Activated CD8-positive, alpha-beta memory T cell treated with anti-CD3 and anti-CD28 coated beads for 4 hours (primary cell): ENCODE data around the gene NDUFS8.
A peak's percentile ranks its signal among the peaks of the same experiment; 100 is the strongest.

Source experiments
- DNase-seq, 2 donors: peaks; one replicate each; pipeline ENCODE4 v3.0.0-alpha.2; 2020; ENCODE audit warnings: low read depth in 2 of 2

Gene NDUFS8

GRCh38 chr11:68036141-68036716 lies 5.7 kb downstream of the NDUFS8 start:
- DNase-seq = no peak

GRCh38 chr11:68036717-68037239 lies 6.3 kb downstream of the NDUFS8 start:
- no peak for DNase-seq

GRCh38 chr11:68037411-68038225 lies 7.1 kb downstream of the NDUFS8 start:
- no peak for DNase-seq

- DNase-seq = no peak
Observed at GRCh38 chr11:68038226-68038717, 7.8 kb downstream of the NDUFS8 start.

GRCh38 chr11:68038718-68039525 lies 8.4 kb downstream of the NDUFS8 start, which contains the start of gene TCIRG1:
TCIRG1 (plus strand) TSS chr11:68039025; CDS start chr11:68041272, 2,247 bp downstream.
- no peak for DNase-seq

GRCh38 chr11:68039526-68040086 lies 9.1 kb downstream of the NDUFS8 start:
- no peak for DNase-seq

- peak in 1 of 2 donors; percentile 16 for DNase-seq
Observed at GRCh38 chr11:68040101-68040956, 9.8 kb downstream of the NDUFS8 start.

- DNase-seq = no peak
Observed at GRCh38 chr11:68040957-68041591, 10.6 kb downstream of the NDUFS8 start.

- DNase-seq = no peak
Observed at GRCh38 chr11:68041617-68042218, 11.2 kb downstream of the NDUFS8 start.

- no peak for DNase-seq
Observed at GRCh38 chr11:68042219-68043028, 11.9 kb downstream of the NDUFS8 start.

GRCh38 chr11:68043029-68043348 lies 12.5 kb downstream of the NDUFS8 start:
- no peak for DNase-seq

GRCh38 chr11:68043349-68044144 lies 13.1 kb downstream of the NDUFS8 start:
- no peak for DNase-seq

- no peak for DNase-seq
Observed at GRCh38 chr11:68044145-68044813, 13.8 kb downstream of the NDUFS8 start.

- DNase-seq = no peak
Observed at GRCh38 chr11:68044898-68045351, 14.4 kb downstream of the NDUFS8 start.

GRCh38 chr11:68047437-68048290 lies 17.2 kb downstream of the NDUFS8 start:
- DNase-seq = no peak

GRCh38 chr11:68048681-68049508 lies 18.4 kb downstream of the NDUFS8 start:
- DNase-seq = no peak
